Non-pigmented ciliary epithelial cell (primary cell): ENCODE measurements around the gene BLOC1S6.
"Not testable (repeated sequence)": the region's sequence is repeated elsewhere in the genome, so short reads cannot be mapped to it uniquely, and the experiment has no call there.

Experiments used
- DNase-seq: peaks from one replicate; pipeline ENCODE4 v3.0.0-alpha.2; 2010; ENCODE audit warnings: low read depth

Gene BLOC1S6

GRCh38 chr15:45641374-45641781 is 54.2 kb downstream of the BLOC1S6 start:
- no peak for DNase-seq

DNA sequence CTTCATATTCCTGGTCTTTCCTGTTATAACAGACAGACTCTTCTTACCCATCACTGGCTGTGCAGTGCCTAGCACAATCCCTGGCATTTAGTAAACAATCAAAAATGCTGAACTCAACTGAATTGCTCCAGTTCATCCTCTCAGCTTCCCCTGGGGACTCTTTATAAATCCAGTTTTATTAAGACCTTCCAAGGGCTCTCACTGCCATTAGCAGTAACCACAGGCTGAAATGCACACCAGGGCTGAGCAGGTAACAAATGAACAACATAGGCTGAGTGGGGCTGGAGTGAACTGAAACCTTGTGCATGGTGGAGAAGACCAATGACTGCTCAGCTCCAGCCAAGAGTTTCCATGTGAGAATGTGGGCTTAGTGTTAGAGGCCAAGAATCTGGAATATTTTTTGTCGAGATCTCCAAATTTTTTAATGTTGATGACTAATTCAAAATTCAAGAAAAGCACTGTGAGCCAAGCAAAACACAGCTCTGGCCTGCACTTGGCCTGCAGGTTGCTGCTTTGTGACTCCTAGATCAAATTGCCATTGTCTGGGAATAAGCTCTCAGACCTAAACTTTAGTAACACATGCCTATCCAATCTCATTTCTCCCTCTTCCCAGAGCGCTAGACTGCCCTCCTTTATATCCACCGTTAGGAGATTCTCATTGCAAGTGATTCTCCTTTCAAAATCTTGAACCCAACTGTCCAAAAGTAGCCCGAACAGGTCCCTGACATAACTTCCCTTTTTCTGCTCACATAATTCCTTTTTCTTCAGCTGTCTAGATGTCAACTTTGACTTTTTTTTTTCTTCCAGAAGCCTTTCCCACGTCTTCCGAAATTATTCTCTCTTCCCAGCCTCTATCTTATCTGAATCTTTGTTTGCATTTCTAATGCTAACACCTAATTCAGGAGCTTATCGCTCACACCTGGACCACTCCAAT is 55.1 kb downstream of the BLOC1S6 start:
- DNase-seq, result no peak

- DNase-seq, result no peak
Measured at GRCh38 chr15:45644437-45644836, 57.3 kb downstream of the BLOC1S6 start.

DNA sequence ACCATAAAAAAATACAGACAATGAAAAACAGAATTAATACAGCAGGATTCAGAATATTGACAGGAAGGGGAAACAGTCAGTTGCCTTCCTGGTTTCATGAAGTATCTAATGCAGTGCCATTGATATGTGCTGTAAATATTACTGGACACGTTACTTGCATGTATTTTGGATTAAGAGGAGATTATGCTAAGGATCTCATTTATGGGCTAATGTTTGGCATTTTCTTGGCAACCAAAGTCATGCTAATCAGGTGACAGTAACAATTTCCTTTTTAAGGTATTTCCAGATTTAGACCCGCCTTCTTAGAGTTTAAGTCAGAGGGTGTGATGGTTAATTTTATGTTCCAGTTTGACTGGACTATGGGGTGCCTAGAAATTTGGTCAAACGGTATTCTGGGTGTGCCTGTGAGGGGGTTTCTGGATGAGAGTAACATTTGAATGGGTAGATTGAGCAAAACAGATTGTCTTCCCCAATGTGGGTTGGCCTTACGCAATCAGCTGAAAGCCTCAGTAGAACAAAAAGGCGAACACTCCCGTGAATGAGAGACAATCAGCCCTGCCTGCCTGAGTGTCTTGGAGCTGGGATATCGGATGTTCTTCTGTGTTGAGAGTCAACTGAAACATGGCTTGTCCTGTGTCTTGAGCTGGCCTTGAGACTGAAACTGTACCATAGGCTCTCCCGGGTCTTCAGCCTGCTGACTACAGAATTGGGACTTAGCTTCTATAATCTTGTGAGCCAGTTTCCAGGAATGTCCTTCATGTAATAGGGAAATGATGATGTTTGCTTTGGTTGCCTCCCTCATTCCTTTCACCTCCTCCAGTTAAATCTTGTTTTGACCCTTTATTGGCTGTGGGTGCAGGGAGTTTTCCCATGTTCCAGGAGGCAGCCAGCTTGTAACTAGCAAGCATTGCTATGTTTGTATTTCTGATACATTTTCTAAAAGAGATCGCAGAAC is 58.1 kb downstream of the BLOC1S6 start:
- DNase-seq, result no peak

DNA sequence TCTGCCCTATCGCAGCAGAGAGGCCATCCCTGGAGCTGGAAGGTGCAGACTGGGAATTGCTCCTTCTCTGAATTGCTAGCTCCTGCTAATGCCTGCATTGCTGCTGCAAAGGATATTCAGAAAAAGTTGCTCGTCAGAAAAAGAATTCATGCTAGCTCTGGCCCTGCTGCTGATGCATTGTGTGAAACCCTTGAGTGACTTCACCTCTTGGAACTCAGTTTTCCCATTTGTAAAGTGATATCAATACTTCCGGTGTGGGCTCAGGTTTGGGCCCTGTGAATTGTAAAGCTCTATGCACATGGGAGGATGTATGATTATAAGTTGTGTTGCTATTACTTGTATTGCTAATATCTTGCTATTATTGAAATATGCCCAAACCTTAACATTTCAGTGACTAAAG is 59.0 kb downstream of the BLOC1S6 start:
- no peak for DNase-seq

DNA sequence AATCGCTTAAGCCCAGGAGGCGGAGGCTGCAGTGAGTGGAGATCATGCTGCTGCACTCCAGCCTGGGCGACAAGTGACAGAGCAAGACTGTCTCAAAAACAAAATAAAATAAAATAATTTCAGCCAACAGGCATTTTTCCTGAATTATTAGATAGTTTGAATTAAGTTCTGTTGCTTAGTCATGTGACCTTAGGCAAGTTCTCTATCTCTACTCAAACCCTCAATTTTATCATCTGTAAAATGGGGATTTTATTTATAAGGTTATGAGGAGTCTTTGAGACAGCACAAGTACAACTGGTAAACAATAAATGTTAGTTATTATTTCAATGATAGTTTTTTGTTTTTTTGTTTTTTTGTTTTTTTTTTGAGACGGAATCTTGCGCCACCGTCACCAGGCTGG is 60.6 kb downstream of the BLOC1S6 start:
- DNase-seq, result no peak

DNA sequence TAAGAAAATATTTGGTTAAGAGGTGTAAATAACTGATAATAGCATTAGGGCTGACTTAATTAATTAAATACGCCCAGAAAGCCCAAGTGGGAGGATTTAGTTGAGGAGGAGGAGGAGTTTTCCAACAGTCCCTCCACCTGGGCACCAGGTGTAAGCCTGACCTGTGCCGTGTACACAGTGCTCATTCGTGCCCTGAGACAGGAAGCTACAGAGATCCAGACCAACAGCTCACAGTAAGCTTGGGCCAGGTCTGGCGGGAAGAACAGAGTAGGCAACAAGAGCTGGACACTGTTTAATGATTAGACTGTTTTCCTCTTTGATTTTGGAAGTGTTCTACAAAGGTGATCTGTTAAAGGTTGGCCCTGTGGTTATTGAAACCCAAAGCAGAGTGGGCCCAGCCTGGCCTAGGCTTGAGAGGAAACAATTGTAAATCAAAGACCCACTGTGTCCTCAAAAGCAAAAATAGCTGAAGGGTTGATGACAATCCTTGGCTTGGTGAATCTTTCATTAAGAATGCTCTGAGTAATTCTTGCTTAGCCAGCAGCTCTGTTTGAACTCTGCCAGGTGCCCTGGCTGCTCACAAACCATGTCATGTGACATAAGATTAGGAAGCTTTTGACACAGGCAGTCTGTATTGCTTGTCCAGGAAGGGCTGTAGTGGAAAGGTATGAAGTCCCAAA is 61.5 kb downstream of the BLOC1S6 start:
- no peak for DNase-seq

GRCh38 chr15:45650007-45650406 is 62.8 kb downstream of the BLOC1S6 start:
- DNase-seq, result not testable (repeated sequence)

DNA sequence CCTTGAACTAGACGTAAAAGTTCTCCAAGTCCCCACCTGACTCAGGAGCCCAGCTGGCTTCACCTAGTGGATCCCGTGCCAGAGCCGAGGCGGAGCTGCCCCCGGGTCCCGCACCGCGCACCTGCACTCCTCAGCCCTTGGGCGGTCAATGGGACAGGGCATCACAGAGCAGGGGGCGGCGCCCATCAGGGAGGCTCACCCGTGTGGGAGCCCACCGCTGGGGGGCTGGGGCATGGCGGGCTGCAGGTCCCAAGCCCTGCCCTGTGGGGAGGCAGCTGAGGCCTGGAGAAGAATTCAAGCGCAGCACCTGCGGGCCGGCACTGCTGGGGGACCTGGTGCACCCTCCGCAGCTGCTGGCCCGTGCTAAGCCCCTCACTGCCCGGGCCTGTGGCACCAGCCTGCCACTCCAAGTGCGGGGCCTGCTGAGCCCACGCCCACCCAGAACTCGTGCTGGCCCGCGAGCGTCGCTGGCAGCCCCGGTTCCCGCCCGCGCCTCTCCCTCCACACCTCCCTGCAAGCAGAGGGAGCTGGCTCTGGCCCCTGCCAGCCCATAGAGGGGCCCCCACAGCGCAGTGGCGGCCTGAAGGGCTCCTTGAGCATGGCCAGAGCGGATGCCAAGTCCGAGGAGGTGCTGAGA is 63.8 kb downstream of the BLOC1S6 start:
- DNase-seq, result no peak

DNA sequence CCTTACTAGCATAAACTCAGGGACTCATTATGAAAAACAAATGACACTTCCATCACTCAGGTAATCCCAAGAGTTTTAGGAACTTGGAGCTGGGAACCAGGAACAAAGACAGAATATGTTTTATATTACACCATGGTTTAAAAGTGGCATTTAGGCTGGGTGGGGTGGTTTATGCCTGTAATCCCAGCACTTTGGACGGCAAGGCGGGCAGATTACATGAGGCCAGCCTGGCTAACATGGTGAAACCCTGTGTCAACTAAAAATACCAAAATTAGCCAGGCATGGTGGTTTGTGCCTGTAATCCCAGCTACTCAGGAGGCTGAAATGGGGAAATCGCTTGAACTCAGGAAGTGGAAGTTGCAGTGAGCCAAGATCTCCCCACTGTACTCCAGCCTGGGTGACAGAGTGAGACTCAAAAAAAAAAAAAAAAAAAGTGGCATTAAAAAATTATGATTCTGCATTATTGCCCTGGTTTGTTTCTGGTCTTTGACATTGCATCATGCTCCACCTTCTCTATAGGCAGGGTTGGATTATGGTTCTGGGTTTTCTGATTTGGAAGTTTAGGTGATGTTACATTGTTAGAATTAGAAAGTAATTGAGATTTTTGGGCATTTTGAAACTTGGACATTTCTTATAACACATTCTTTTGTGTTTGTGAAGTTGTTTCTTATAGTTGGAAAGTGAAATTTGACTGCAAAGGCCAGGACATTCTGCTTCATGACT is 66.7 kb downstream of the BLOC1S6 start:
- DNase-seq, result no peak

GRCh38 chr15:45654749-45655148 is 67.6 kb downstream of the BLOC1S6 start:
- DNase-seq, result no peak

DNA sequence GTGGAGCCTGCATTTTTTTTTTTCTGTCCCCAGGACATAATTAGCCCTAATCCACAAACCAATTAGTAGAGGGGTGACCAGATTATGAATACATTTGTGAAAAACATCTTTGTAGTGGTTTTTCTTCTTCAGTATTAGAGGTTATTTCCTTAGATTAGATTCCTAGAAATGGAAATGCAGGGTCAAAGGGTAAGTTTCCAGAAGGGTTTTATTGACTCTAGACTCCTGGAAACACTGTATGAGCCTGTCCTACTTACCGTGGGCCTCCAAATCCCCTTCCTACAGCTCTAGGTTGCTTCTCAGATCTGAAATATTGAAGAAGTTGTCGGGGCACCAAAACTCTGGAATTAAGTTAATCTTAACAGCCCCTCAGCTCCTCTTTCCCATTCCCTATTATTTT is 70.1 kb downstream of the BLOC1S6 start:
- no peak for DNase-seq

DNA sequence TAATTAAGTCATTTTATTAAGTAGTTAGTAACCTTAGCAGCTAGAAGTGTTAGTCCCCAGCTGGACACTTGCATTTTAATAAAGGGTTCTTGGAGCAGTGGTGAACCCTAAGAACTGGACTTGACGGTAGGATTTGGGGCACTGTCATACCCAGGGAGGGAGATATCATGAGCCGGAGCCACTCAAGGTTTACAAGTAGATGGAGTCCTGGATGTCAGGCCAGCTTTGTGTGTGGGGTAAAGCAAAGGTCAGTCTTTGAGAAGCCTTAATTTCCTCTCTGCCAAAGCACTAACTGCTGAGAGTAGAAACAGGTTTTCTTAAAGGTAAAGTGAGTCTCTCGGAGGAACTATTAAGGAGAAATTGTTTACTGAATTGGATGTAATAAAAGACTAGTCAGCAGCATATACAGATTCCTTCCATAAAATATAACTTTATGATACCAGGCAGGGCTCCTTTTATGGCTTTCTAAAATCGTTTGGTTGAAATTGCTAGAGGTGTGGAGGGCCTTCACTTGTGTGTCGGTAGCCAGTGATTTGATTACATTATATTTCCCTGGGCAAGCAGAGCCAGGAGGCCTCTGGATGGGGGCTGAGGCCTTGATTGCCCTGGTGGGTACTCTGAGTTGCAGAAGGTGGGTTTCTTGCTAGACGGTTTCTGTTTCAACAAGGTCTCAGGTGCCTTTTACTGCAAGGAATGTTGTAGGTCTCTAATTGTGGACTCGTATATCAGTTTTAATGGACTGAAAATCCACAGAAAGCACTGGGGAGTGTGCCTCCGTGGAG is 70.8 kb downstream of the BLOC1S6 start:
- DNase-seq, result no peak
